NCI-H526 (cell line): Measurements from ENCODE around the gene BNIP3.
A peak's percentile ranks its signal among the peaks of the same experiment; 100 is the strongest.
"Not testable (repeated sequence)": the region's sequence is repeated elsewhere in the genome, so short reads cannot be mapped to it uniquely, and the experiment has no call there.

ENCODE experiments used
- DNase-seq, 2 experiments: peaks; one replicate each; lab custom pipeline; 2025; lab: John Stamatoyannopoulos, UW

BNIP3 gene

GRCh38 chr10:131929122-131929845 lies 52.4 kb downstream of the BNIP3 start:
- DNase-seq: peak in 1 of 2 experiments; percentile 12

GRCh38 chr10:131928248-131929095 lies 53.3 kb downstream of the BNIP3 start:
- DNase-seq: no peak

GRCh38 chr10:131926743-131927595 lies 54.8 kb downstream of the BNIP3 start:
- DNase-seq: peak in 1 of 2 experiments; percentile 16

GRCh38 chr10:131926253-131926652 lies 55.5 kb downstream of the BNIP3 start:
- no peak for DNase-seq

GRCh38 chr10:131925716-131926115 lies 56.0 kb downstream of the BNIP3 start:
- peak in 1 of 2 experiments; percentile 38 for DNase-seq

- no peak for DNase-seq
Observed at GRCh38 chr10:131925011-131925649, 56.6 kb downstream of the BNIP3 start.

GRCh38 chr10:131923038-131923756 lies 58.5 kb downstream of the BNIP3 start:
- DNase-seq: peak; percentile 17 to 56

GRCh38 chr10:131921184-131921583 lies 60.5 kb downstream of the BNIP3 start:
- peak; percentile 95 to 96 for DNase-seq

- DNase-seq: no peak
Observed at GRCh38 chr10:131920693-131921092, 61.0 kb downstream of the BNIP3 start.

GRCh38 chr10:131920151-131920550 lies 61.6 kb downstream of the BNIP3 start:
- DNase-seq: no peak

GRCh38 chr10:131919461-131919860 lies 62.3 kb downstream of the BNIP3 start:
- not testable (repeated sequence) for DNase-seq
